NOMO-1 treated with dmso at 0.1 percent for 144 hours (cell line): ENCODE results near the gene CCL1.

Experiments used
- DNase-seq: peaks from one replicate; lab custom pipeline; 2025; ENCODE audit not compliant: unreplicated experiment; lab: John Stamatoyannopoulos, UW

Gene CCL1

GRCh38 chr17:34363183-34363661 is at the start of gene CCL1:
CCL1 (minus strand) TSS chr17:34363233; CDS start chr17:34363161, 72 bp downstream.
- DNase-seq, result no peak

- DNase-seq, result no peak
These were observed 49.5 kb upstream of the CCL1 start for GRCh38 chr17:34412534-34412933.

GRCh38 chr17:34411646-34412421 is 48.8 kb upstream of the CCL1 start:
- no peak for DNase-seq

GRCh38 chr17:34409352-34409751 is 46.3 kb upstream of the CCL1 start:
- DNase-seq, result no peak

- DNase-seq, result no peak
These were observed 45.4 kb upstream of the CCL1 start for GRCh38 chr17:34408439-34408838.

GRCh38 chr17:34406226-34406625 is 43.2 kb upstream of the CCL1 start:
- no peak for DNase-seq

GRCh38 chr17:34403006-34403405 is 40.0 kb upstream of the CCL1 start:
- DNase-seq, result no peak

GRCh38 chr17:34401165-34401564 is 38.1 kb upstream of the CCL1 start:
- peak; percentile 40 for DNase-seq

- DNase-seq, result no peak
These were observed 37.4 kb upstream of the CCL1 start for GRCh38 chr17:34400301-34400931.

GRCh38 chr17:34399725-34400124 is 36.7 kb upstream of the CCL1 start:
- DNase-seq, result no peak

GRCh38 chr17:34398990-34399389 is 36.0 kb upstream of the CCL1 start:
- DNase-seq, result peak; percentile 91

- no peak for DNase-seq
These were observed 34.2 kb upstream of the CCL1 start for GRCh38 chr17:34397265-34397664.

GRCh38 chr17:34393401-34393800 is 30.4 kb upstream of the CCL1 start:
- no peak for DNase-seq

GRCh38 chr17:34391241-34391640 is 28.2 kb upstream of the CCL1 start:
- no peak for DNase-seq

GRCh38 chr17:34390649-34391048 is 27.6 kb upstream of the CCL1 start:
- no peak for DNase-seq

GRCh38 chr17:34389126-34389750 is 26.2 kb upstream of the CCL1 start:
- no peak for DNase-seq

- no peak for DNase-seq
These were observed 24.5 kb upstream of the CCL1 start for GRCh38 chr17:34387566-34387965.

GRCh38 chr17:34386697-34387550 is 23.9 kb upstream of the CCL1 start:
- DNase-seq, result peak; percentile 31

GRCh38 chr17:34386343-34386696 is 23.3 kb upstream of the CCL1 start:
- no peak for DNase-seq

- DNase-seq, result no peak
These were observed 22.0 kb upstream of the CCL1 start for GRCh38 chr17:34384822-34385605.
